Stimulated activated CD4-positive, alpha-beta T cell treated with anti-CD3 and anti-CD28 coated beads, Interleukin-2, amount 100 ng/mL, for 48 hours (primary cell): ENCODE measurements around the gene PPP2R5C.

Source experiments
- DNase-seq, 2 donors: peaks; one replicate each; pipeline ENCODE4 v3.0.0-alpha.2; 2020

Gene PPP2R5C

DNA sequence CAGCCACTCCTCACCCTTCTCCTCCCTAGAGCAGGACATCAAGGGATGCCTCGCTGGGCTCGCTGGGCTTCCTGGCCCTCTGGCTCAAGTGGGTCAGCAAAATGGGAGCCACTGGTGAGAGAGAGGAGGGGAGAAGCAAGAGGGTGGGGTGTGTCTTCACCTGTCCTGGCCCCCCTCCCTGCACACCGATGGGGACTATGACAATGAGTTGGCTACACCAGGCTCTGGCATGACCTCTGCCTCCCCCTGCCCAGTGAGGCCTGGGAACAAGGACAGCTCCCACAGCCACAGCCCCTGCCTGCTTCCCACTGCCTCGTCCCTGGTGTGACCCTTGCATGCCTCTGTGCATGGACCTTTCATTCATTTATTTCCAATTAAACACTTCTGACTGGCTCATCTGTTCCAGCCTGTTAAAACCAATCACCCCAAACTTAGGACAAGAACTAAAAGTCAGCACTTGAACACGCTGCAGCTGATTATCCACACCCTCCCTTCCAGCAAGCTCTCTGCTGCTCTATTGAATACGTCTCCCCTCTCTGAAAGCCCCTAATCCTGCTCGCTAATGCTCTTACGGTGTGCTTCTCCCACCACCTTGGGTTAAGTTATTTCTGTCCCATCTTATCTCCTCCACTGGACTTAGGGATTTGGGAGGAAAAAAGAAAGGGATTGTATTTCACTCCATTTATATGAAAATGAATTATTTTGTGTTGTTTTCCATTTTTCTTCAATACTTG, 5.8 kb upstream of the PPP2R5C start:
- DNase-seq: no peak

DNA sequence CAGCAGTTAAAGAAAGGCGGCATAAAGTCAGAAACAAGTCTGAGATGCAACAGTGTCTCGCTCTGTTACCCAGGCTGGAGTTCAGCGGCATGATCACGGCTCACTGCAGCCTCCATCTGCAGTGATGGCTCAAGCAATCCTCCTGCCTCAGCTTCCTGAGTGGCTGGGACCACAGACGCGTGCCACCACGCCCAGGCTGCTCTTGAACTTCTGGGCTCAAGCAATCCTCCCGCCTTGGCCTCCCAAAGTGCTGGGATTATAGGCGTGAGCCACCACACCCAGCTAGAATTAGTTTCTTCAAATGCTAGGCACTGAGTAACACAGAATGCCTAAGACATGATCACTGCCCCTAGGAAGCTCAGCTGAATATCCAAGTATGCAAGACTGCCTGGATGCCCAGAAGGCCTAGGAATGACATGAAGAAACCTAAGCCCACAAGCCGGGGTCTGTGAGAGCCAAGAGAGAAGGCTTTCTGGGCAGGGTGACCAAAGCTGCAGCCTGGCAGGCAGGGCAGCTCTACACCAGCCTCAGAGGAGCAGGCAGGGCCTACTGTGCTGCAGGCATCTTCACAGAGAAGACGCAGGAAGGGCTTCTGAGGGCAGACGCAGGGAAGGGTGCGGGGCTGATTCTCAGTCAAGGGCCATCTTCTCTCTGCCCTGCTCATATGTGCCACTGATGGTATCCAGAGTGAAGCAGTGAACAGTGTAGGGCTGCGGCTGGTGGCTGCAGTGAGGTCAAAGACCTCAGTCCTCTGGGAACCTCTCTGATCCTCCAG, 4.3 kb upstream of the PPP2R5C start:
- DNase-seq: no peak

DNA sequence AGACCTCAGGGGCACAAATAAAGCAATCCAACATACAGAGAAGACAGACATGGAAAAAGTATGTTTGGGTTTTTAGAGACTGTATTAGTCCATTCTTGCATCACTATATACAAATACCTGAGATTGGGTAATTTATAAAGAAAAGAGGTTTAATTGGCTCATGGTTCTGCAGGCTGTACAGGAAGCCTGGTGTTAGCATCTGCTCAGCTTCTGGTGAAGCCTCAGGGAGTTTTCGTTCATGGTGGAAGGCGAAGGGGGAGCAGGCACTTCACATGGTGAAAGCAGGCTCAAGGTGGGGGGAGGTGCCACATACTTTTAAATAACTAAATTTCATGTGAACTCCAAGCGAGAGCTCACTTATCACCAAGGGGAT, 3.7 kb upstream of the PPP2R5C start:
- no peak for DNase-seq

DNA sequence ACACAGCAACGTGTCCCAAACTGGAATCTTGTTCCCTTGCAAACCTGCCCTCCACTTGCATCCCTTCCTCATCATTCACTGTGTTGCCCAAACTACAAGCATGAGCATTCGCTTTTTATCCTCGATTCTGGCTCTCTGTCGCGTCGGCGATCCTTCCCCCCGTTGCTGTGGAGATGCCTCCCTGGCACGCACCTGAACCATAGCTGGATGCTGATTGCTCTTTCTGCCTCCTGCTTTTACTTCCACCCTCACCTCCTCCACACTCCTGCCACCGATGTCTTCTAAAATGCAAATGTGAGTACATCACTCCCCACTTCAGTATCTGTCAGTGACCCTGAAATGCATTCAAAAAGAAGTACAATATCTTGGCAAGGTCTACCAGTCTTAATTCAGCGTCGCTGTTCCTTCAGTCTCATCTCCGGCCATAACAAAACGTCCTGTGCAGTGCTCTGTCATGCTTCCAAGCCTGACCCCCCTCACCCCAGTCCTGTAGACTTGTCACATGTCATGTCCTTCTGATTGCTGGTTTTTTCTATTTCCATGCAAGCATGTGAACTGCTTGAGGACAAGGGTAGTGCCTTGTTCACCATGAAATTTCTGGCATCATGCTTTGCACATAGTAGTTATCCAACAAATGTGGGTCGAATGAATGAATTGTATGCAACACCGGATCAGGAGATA, 2.5 kb upstream of the PPP2R5C start:
- DNase-seq: no peak

DNA sequence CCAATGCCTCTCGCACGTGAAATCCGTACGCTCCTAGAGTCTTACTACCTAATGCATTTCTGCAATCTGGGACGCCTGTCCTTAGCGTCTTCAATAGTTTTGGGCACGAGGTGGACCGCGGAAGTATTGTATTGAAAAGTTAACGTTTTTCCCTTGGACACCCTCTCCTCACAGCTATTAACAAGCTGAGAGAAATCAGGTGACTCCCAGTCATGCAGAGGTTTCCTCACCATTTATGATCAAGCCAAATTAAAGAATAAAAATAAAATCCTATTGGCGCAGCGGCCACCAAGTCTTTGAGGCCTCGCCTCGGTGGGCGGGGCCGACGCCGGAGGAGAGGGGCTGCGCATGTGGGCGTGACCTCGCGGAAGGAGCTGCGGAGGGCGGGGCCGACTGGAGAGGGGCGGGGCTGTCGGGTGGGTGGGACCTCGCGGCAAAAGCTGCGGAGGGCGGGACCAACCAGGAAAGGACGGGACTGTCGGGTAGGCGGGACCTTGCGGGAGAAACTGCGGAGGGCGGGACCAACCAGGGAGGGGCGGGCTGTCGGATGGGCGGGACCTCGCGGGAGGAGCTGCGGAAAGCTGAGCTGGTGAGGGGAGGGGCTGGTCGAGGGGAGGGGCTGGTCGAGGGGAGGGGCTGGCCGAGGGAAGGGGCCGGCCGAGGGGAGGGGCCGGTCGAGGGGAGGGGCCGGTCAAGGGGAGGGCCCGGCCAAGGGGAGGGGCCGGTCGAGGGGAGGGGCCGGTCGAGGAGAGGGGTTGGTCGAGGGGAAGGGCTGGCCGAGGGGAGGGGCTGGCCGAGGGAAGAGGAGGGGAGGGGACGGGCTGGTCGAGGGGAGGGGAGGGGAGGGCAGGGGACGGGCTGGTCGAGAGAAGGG, 1.1 kb upstream of the PPP2R5C start:
- peak; percentile 92 to 94 for DNase-seq

DNA sequence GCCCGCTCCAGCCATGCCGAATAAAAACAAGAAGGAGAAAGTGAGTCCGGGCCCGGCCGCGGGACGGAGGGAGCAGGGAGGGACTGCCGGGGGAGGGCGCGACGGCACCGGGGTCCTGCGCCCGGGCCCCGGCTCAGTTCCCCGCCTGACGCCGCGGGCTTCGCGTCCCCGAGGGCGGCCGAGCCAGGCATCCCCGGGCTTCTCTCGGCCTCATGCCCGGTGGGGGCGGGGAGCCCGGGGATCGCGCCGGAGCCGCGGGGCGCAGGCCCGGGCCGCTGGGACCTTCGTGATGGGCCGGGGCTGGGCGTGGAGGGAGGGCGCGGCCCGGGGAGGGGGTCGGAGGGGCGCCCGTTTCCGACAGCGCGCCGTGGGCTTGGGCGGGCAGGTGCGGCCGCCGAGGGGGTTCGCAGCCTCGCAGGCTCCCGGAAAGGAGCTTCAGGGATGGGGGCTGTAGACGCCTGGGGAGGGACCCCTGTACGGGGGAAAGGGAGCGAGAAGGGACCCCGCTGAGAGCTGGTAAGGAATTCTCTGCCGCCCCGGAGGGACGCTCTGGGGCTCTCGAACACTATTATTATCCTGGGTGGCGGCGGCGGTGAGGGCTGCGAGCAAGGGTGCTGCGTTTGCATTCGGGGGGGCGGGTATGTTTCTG, 496 bp downstream of the PPP2R5C start:
- DNase-seq: peak; percentile 19 to 31

DNA sequence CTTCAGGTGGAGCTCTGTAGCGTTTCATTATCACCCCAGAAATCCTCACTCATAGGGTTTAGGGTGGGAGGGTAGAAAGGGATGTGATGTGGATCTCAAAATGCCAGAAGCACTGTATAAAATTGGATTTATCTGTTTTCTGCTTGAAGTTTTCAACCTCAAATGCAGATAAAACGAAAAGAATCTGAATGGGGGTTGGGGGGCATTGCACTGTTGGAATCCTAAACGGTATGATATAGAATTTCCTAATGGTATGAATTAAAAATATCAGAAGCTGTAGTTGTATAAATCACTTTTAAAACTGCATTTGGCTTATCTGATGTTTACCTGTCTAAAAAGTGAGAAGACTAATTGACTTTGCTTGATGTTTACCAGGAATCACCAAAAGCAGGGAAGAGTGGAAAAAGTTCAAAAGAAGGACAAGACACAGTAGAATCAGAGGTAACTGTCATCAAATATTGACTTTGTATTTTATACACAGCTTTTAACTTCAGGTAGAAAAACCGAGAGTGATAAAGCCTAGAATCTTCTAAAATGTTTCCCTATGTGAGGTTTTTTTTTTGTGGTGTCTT, 1.1 kb downstream of the PPP2R5C start:
- no peak for DNase-seq

DNA sequence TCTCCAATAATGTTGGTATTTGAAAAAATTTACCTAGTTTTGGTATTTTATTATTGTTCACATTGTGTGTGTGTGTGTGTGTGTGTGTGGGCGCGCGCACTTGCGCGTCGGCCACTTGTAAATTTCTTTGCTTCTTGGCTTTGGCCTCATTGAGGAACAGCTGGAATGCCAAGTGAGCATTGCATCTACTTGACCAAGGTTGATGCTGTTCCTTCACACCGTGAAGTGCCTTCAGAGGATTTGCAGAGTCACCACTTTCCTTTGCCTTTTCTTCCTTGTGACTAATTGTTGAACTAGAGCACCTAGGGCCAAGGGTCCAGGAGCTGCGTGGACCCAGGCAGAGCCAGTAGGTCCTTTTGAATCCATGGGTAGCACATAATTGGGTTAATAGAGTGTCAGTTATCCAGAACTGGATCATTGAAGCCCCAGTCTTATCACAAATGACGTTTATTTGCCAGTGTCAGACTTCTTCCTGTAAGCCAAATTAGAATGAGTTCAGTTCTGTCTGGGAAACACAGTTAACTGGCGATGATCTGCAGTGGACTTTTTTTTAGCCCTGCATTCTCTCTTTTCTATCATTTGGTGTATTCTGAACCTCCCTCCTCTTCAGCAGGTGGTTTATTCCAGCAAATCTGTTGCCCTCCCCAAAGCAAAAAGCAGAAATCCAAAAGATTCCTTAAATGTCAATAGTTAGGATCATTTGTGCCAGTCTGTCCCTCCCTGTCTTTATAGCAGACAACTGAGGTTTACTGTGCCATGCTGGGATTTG, 2.6 kb downstream of the PPP2R5C start:
- no peak for DNase-seq

DNA sequence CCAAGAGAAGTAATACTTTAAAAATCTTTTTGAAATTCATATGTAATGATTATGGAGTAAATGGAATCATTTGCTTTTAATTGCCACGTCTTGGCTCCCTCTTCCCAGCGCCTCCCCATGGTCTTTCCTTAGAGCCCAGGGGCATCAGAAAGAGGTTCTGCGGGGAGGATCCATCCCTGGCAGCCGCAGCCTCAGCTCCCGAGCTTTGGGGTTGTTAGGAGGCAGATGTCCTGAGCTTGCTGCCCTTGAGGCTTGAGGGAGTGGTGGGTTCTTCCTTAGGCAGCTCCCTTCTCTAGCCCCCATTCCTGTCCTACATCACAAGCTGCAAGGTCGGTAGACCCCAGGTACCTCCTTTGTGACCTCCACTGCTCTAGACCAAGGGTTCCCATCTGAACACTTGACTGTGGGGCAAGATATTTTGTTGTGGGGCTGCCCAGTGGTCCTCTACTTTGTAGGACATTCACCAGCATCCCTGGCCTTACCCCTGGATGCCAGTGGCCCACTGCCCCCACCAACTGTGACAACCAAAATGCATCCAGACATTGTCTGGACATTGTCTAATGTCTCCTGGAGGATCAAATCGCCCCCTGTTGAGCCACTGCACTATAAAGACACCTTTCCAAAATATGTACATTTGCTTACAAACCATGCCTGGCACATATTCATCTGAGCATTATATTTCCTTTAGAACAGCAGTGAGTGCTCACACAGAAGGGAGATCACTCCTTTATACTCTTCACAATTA, 6.3 kb downstream of the PPP2R5C start:
- DNase-seq: no peak

DNA sequence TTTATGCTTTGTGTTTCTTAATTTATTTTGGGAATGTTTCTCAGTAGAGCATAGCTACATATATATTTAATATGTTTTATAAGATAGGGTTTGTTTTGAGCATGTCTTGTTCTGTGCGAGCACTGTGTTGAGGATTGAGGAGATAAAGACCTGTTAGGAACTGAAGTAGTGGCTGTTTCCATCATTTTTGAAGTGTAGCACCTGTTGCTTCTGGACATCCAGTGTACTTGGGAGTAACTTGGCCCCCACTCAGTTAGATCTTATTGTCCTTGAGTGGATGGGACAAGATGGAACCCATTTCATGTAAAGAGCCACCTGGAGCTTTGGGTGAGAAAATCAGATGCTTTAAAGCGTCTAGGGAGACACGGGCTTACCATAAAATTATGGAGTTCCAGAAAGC, 8.7 kb downstream of the PPP2R5C start:
- no peak for DNase-seq

DNA sequence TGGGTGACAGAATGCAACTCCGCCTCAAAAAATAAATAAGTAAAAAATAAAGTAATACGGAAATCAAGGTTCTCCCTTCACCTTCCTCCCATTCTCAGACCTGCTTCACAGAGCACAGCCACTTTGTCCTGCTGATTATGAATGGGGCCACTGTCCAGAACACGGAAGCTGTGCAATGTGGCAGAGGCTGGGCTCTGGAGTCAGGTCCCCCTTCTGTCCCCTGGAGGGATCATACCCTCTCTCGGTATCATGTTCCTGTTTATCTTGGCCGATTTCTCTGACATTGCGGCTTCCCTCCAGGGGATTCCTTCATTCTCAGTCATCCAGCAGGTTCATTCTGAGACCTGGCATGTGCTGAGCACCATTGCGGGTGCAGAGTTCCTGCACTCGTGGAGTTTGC, 11.3 kb downstream of the PPP2R5C start:
- DNase-seq: no peak

DNA sequence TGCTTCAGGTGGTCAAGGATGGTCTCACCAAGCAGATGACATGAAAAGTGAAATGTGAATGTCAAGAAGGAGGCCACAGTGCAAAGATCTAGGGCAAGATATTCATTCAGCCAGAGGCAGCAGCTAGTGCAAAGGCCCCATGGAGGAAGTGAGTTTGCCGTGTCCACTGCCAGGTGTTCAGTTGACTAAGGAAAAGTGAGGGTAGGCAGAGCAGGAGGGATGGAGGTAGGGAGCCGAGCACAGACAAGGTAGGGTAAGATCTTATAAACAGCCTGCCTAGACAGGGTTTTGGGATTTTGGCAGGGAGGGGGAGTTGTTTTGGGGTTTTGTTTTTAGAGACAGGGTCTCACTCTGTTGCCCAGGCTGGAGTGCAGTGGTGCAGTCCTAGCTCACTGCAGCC, 11.9 kb downstream of the PPP2R5C start:
- no peak for DNase-seq

DNA sequence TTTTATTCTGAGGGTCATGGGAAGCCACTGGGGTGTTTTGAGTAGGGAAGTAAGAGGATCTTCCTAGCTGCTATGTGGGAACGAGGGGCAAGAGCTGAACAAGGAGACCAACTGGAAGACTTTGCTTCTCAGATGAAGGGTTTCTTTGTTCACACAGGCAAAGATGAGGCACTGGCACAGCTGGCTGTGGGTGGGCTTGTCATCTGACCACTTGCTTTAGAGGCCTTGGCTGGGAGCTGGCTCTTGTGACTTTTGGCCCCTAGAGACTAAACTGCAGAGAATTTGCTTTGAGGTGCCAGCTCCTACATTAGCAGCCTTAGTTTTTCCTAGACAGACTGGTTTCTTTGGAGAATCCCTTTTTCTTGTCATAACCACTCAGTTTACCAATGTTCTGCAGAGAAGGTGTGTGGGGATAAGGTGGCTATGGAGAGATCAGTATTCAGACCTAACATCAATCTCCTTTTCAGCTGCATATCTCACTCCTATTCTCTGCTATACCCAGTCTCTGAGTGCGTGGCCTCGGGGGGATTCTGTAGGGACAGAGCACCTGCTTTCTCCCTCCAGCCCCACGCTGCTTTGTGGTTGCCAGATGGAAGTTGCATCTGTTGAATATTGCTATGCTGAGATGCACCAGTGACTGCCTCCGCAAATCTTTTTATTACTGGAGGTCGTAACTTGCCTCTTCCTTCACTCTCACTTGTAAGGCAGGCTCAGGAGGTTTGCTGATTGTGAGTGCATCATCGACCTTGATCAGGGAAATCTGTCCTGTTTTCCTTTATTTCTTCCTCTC, 12.7 kb downstream of the PPP2R5C start:
- DNase-seq: no peak

DNA sequence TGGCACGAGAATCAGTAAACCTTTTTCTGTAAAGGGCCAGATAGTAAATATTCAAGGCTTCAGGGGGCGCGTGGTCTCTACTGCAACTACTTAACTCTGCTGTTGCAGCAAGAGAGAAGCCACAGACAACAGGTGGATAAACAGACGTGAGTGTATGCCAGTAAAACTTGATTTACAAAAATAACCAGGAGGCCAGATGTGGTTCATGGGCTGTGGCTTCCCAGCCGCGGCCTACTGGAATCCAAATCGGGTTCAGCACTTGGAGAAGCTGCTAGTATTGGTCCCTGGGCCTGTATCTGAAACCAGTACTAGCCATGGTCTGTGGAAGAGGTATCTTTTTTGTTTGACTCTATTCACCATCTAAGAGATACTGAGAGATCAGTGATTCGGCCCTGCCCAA, 13.3 kb downstream of the PPP2R5C start:
- no peak for DNase-seq

DNA sequence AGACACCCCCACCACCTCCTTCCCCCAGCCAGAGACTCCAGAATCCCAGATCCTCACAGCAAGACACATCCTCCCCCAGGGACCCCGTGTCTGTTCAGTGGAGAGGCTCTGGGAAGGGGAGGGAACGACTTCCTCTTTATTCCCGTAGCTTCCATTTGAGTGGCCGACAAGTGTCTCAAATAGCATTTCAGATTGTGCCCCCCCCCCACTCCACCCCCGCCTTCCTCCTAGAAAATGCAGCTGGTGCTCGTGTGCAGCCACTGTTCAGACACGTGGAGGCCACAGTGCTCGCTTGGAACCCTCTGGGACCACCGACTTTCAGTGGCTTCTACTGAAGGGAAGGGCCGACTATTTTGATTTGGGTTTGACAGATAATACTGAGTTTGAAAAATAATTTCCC, 14.3 kb downstream of the PPP2R5C start:
- DNase-seq: no peak

DNA sequence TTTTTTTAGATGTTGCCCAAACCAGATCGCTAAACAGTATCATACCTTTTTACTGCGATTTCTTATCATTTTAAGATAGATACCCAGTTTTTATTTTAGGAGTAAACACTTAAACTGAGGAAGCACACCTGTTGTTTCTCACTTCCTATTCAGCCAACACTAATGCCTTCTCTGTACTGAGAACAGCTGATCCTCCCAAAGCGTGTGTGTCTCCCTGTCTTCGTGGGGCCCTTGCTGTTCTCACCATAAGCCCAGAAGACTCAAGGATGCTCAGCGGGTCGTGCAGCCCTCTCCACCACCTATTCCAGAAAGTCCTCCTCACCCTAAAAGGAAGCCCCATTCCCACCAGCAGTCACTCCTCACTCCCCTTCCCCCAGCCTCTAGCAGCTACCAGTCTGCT, 14.8 kb downstream of the PPP2R5C start:
- no peak for DNase-seq

DNA sequence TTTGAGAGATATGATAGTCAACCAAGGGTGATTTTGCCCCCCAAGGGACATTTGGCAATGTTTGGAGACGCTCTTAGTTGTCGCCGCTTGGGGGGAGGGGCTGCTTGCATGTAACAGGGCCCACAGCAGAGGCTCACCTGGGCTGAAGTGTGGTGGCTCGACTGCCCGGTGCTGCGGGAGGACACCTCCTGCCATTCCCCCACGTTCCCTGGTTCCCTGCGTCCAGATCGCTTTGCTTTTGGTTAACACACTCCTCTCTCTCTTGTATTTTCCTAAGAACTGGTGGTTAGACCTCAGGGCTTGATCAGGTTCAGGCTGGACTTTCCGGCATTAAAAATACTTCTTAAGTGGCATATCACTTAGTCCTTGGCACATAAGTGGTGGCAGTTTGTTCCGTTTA, 18.9 kb downstream of the PPP2R5C start:
- no peak for DNase-seq

DNA sequence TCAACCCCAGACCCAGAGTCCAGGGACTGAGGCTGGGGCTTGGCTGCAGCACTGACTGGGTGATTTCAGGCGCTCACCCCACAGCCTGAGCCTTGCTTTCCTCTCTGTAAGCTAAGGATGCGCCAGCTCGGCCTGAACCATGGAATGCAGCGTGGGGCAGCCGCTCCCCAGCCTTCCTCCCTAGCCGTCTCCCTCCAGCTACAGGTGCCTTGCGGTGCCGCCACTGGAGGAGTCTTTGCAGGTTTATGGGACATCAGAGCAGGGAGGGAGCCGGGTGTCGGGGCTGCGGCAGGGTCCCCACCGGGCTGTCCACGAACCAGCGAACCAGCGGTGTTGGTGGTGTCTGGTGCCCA, 19.4 kb downstream of the PPP2R5C start:
- DNase-seq: peak in 1 of 2 donors; percentile 18

DNA sequence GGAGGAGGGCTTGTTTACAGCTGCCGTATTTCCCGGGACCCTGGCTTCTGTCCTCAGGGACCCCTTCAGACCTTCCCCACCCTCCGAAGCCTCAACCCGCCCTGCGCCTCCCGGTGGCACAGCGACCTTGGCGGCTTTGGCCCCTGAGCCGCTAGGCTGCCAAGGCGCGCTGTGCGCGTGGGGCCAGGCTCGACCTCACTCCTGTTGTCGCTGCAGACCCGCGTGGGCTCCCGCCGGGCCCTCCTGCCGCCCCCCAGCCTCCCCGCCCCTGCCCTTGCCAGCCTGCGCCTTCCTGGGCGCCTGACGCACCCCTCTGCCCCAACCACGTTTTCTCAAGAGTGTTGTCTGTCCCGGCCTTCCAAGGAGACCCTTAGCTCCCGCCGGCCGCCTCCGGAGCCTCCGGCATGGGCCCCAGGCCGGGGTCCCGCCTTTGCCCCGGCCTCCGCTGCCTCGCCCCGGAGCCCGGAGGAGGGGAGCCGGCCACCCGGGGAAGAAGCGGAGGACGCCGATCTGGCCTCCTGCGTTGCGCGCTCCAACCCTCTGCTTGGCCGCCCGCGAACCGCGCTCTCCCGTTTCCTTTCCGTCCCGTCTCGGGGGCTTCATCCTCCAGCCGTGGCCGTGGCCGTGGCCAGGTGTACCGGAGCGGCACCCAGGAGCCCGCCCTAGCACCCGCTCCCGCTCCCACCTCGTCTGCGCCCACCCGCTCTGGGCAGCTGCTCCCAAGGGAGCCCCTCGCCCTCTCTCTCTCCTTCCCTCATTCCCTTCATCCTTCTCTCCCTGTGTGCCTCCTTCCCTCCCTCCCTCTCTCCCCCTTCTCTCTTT, 19.9 kb downstream of the PPP2R5C start:
- DNase-seq: peak; percentile 30 to 38
